Gastroesophageal sphincter (tissue), 3 donors: ENCODE data around the gene SETBP1.

ENCODE experiments used
- POLR2A ChIP-seq, 2 donors: fragments of 450-650 bp; IDR thresholded peaks; one replicate each; pipeline ENCODE4 v1.6.1; 2017; ENCODE audit warnings: antibody characterized with exemption in 2 of 2, mild to moderate bottlenecking in 2 of 2, moderate library complexity in 1 of 2
- TF ChIP-seq, protein P1 (sequence below), 4 experiments: fragments of 200-600 bp in 2 of 4; fragments of 450-650 bp in 2 of 4; sonication (generic) in 1 of 4; IDR thresholded peaks; one replicate each; pipeline ENCODE4 v1.5.1; 2017 to 2019; ENCODE audit warnings: antibody characterized with exemption in 4 of 4, mild to moderate bottlenecking in 2 of 4, moderate library complexity in 2 of 4

DNA sequence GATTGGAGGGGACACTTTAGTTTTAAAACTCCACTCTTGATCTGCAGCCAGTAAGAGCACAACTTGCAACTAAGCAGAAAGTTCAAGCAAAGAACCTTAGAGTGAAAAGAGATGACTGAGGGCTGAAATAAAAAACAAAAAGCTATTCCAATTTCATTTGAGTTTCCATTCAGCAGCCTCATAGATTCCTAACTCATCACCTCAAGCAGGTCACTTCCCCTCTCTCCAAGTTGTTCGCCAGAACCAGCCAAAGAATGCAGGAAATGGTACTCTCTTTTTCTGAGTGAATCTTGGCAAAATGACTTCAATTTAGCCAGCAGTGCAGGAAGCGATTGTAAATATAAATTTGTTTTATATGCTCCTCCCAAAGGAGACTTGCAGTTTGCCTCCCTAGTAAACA, 213.3 kb downstream of the SETBP1 start:
- TF ChIP-seq, protein P1, sequence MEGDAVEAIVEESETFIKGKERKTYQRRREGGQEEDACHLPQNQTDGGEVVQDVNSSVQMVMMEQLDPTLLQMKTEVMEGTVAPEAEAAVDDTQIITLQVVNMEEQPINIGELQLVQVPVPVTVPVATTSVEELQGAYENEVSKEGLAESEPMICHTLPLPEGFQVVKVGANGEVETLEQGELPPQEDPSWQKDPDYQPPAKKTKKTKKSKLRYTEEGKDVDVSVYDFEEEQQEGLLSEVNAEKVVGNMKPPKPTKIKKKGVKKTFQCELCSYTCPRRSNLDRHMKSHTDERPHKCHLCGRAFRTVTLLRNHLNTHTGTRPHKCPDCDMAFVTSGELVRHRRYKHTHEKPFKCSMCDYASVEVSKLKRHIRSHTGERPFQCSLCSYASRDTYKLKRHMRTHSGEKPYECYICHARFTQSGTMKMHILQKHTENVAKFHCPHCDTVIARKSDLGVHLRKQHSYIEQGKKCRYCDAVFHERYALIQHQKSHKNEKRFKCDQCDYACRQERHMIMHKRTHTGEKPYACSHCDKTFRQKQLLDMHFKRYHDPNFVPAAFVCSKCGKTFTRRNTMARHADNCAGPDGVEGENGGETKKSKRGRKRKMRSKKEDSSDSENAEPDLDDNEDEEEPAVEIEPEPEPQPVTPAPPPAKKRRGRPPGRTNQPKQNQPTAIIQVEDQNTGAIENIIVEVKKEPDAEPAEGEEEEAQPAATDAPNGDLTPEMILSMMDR (IDR thresholded peaks at IDR 0.05) = no peak
- no peak for TF ChIP-seq POLR2A (IDR thresholded peaks at IDR 0.05)
